Keratinocyte (primary cell): ENCODE measurements around the gene ARHGAP22. TPM values are rescaled to one million over a fixed set of nuclear protein-coding genes. Genes with fewer than 3 reads are reported as not detected.

ENCODE experiments used
- DNase-seq: peaks from one replicate; pipeline ENCODE4 v3.0.0-alpha.2; 2011; ENCODE audit warnings: low read depth, missing footprints, low spot score
- FAIRE-seq: peaks from 2 replicates; lab custom pipeline; 2011; peaks lifted over from hg19 to GRCh38; lab: Jason Lieb, UNC
- H2AFZ ChIP-seq: 2 replicates; pipeline ENCODE4 v1.6.0; 2012; ENCODE audit warnings: low read length, control low read depth, inconsistent platforms; ENCODE audit not compliant: control insufficient read depth
- H3K27ac ChIP-seq: 2 replicates; pipeline ENCODE4 v1.5.1; 2011; ENCODE audit warnings: low read length; ENCODE audit not compliant: control insufficient read depth, insufficient read depth
- H3K27me3 ChIP-seq: 3 replicates; pipeline ENCODE4 v1.6.0; 2011; ENCODE audit warnings: low read length; ENCODE audit not compliant: control insufficient read depth, insufficient read depth; ENCODE audit errors: extremely low read depth
- H3K36me3 ChIP-seq, 2 experiments: 2 replicates in 1 of 2; 3 replicates in 1 of 2; pipeline ENCODE4 v1.5.1; 2011; ENCODE audit warnings: low read length in 2 of 2, mild to moderate bottlenecking in 1 of 2; ENCODE audit not compliant: control insufficient read depth in 2 of 2, insufficient read depth in 2 of 2; ENCODE audit errors: extremely low read depth in 1 of 2
- H3K4me1 ChIP-seq: 3 replicates; pipeline ENCODE4 v1.5.1; 2011; ENCODE audit warnings: low read length; ENCODE audit not compliant: control insufficient read depth, insufficient read depth; ENCODE audit errors: extremely low read depth
- H3K4me2 ChIP-seq: 3 replicates; pipeline ENCODE4 v1.6.0; 2011; ENCODE audit warnings: low read depth, low read length; ENCODE audit not compliant: control insufficient read depth, insufficient read depth; ENCODE audit errors: extremely low read depth
- H3K4me3 ChIP-seq, 3 experiments: fragments of 200-600 bp in 1 of 3; sonication (generic) in 1 of 3; 2 replicates in 2 of 3; 3 replicates in 1 of 3; pipeline ENCODE4 v1.5.1; 2011 to 2016; ENCODE audit warnings: low read length in 3 of 3, mild to moderate bottlenecking in 3 of 3, control low read depth in 2 of 3, inconsistent platforms in 1 of 3, low read depth in 1 of 3, mixed read lengths in 1 of 3, mixed run types in 1 of 3, moderate library complexity in 1 of 3; ENCODE audit not compliant: control insufficient read depth in 2 of 3, insufficient read depth in 2 of 3; ENCODE audit errors: extremely low read depth in 1 of 3
- H3K79me2 ChIP-seq: 2 replicates; pipeline ENCODE4 v1.6.0; 2012; ENCODE audit warnings: low read length; ENCODE audit not compliant: control insufficient read depth, insufficient read depth
- H3K9ac ChIP-seq: 3 replicates; pipeline ENCODE4 v1.6.0; 2011; ENCODE audit warnings: low read length; ENCODE audit not compliant: control insufficient read depth, insufficient read depth; ENCODE audit errors: extremely low read depth
- H3K9me1 ChIP-seq: 3 replicates; pipeline ENCODE4 v1.6.0; 2011; ENCODE audit warnings: low read length; ENCODE audit not compliant: control insufficient read depth, insufficient read depth; ENCODE audit errors: extremely low read depth
- H3K9me3 ChIP-seq: 2 replicates; pipeline ENCODE4 v1.5.1; 2012; ENCODE audit warnings: low read depth, low read length; ENCODE audit not compliant: control insufficient read depth
- H4K20me1 ChIP-seq: 3 replicates; pipeline ENCODE4 v1.6.0; 2011; ENCODE audit warnings: low read length; ENCODE audit not compliant: control insufficient read depth, insufficient read depth; ENCODE audit errors: extremely low read depth
- EZH2 ChIP-seq: IDR thresholded peaks from one replicate; pipeline ENCODE4 v1.6.1; 2012; ENCODE audit warnings: inconsistent platforms, mild to moderate bottlenecking, low read length, moderate library complexity
- dilution Hi-C: fragments of 300-500 bp; cut with MboI; formaldehyde crosslinking; loops from one replicate; pipeline ENCODE4 v1.7.0; 2020; ENCODE audit warnings: low sequenced_read_pairs; ENCODE audit not compliant: extremely low pct_ligation_motif_present
- polyA plus RNA-seq, 5 experiments: library from polyadenylated mRNA; depleted of rRNA in 3 of 5; stranded (reverse) in 3 of 5; stranded (forward) in 1 of 5; unstranded in 1 of 5; fragments of >200 nt; gene quantifications; 1 replicate in 1 of 5; 2 replicates in 3 of 5; 3 replicates in 1 of 5; pipeline versions ENCODE4 v1.2.1 to v1.2.3, GENCODE V29; 2011 to 2012; ENCODE audit warnings: missing spikeins in 2 of 5, low read depth in 1 of 5, low replicate concordance in 1 of 5
- TF ChIP-seq, protein P1 (sequence below), 3 experiments: IDR thresholded peaks in 1 of 3; conservative IDR thresholded peaks in 1 of 3; optimal IDR thresholded peaks in 1 of 3; 2 replicates in 2 of 3; 3 replicates in 1 of 3; pipeline versions ENCODE3 to v1.5.1; 2011; ENCODE audit warnings: low read length in 3 of 3, mild to moderate bottlenecking in 3 of 3, moderate library complexity in 2 of 3, control low read depth in 1 of 3, inconsistent platforms in 1 of 3; ENCODE audit not compliant: insufficient read depth in 2 of 3; ENCODE audit errors: extremely low read depth in 1 of 3

ARHGAP22 gene
- polyA plus RNA-seq, 1 donor (not counting 4 experiments of a cell fraction or from before 2014, with no cell fraction given), result 4.9 TPM

DNA sequence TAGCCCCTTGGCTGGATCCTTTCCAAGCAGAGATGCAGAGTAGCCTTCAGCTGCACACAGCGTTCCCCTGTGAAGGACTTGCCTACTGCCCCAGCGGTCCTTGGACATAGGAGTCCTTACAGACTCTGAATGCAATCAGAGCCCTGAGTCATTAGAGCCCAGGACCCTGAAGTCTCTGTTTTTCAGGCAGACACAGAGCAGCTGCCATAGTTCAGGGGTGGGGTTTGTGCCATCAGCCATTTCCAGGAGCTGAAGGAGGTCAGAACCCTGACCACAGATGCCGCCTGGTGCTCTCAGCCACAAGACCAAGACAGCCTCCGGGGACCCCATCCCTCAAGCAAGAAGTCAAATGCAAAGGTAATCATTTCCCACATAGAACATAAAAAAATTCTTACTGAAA is 47.0 kb upstream of the ARHGAP22 start:
- no peaks in the 10 kb centered on the region for H3K79me2 ChIP-seq
- H3K9ac ChIP-seq, result no peak overlapping the region
- H3K4me2 ChIP-seq, result no peak overlapping the region
- no peaks in the 10 kb centered on the region for H3K36me3 ChIP-seq
- FAIRE-seq (no peak), DNase-seq (no peak)
- H3K27ac ChIP-seq, result no peak overlapping the region
- TF ChIP-seq, protein P1, sequence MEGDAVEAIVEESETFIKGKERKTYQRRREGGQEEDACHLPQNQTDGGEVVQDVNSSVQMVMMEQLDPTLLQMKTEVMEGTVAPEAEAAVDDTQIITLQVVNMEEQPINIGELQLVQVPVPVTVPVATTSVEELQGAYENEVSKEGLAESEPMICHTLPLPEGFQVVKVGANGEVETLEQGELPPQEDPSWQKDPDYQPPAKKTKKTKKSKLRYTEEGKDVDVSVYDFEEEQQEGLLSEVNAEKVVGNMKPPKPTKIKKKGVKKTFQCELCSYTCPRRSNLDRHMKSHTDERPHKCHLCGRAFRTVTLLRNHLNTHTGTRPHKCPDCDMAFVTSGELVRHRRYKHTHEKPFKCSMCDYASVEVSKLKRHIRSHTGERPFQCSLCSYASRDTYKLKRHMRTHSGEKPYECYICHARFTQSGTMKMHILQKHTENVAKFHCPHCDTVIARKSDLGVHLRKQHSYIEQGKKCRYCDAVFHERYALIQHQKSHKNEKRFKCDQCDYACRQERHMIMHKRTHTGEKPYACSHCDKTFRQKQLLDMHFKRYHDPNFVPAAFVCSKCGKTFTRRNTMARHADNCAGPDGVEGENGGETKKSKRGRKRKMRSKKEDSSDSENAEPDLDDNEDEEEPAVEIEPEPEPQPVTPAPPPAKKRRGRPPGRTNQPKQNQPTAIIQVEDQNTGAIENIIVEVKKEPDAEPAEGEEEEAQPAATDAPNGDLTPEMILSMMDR (optimal IDR thresholded peaks at IDR 0.05 in 1 of 3, IDR thresholded peaks at IDR 0.05 in 1 of 3, conservative IDR thresholded peaks at IDR 0.05 in 1 of 3; ENCODE audit: extremely low read depth in 1 of 3, insufficient read depth in 2 of 3, low read length in 3 of 3), result no peak
- TF ChIP-seq EZH2, result no peak
- H2AFZ ChIP-seq, result no peak overlapping the region
- H3K4me1 ChIP-seq, result peaks cover 12% of the 10 kb centered on the region
- H3K9me1 ChIP-seq, result no peaks in the 10 kb centered on the region
- H4K20me1 ChIP-seq, result no peaks in the 10 kb centered on the region
- no peak overlapping the region for H3K4me3 ChIP-seq
- dilution Hi-C loops, result no loop called here
- peaks cover 34% of the 10 kb centered on the region for H3K27me3 ChIP-seq
- H3K9me3 ChIP-seq, result no peaks in the 10 kb centered on the region

DNA sequence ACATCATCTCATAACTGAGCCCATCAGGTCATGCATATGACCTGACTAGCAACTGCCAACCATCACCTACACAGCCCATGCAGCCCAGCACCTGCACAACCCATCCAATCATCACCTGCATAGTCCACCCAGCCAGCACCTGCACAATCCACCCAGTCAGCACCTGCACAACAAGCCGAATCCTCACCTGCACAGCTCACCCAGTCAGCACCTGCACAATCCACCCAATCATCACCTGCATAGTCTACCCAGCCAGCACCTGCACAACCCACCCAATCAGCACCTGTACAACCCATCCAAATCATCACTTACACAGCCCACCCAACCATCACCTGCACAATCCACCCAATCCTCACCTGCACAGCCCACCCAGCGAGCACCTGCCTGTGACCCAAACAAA is 46.4 kb upstream of the ARHGAP22 start:
- no peak overlapping the region for H3K9ac ChIP-seq
- H3K27me3 ChIP-seq, result peaks cover 32% of the 10 kb centered on the region
- H3K9me3 ChIP-seq, result no peaks in the 10 kb centered on the region
- no peaks in the 10 kb centered on the region for H3K36me3 ChIP-seq
- H2AFZ ChIP-seq, result no peak overlapping the region
- DNase-seq (no peak), FAIRE-seq (no peak)
- dilution Hi-C loops, result no loop called here
- no peaks in the 10 kb centered on the region for H3K79me2 ChIP-seq
- peaks cover 6% of the 10 kb centered on the region for H3K4me1 ChIP-seq
- no peak overlapping the region for H3K4me2 ChIP-seq
- TF ChIP-seq, protein P1 (optimal IDR thresholded peaks at IDR 0.05 in 1 of 3, IDR thresholded peaks at IDR 0.05 in 1 of 3, conservative IDR thresholded peaks at IDR 0.05 in 1 of 3; ENCODE audit: extremely low read depth in 1 of 3, insufficient read depth in 2 of 3, low read length in 3 of 3), result no peak
- no peak for TF ChIP-seq EZH2
- no peaks in the 10 kb centered on the region for H3K9me1 ChIP-seq
- no peak overlapping the region for H3K4me3 ChIP-seq
- no peak overlapping the region for H3K27ac ChIP-seq
- H4K20me1 ChIP-seq, result no peaks in the 10 kb centered on the region
